ENCODE results near the gene OPN1SW.

DNA sequence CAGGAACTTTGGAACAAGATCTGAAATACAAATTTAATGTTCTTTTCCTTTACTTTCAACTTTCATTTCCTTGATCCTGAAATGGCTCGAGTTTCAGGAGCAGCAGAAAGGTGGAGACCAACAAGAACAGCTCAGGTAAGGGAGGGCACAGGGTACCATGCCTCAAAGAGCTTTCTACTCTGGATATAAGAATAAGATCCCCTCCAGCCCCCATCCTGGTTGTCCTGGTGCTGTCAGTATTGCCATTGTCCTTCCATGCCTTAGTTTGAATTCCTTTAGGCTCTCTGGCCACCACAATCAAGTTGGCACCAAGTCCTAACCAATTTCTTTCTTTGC, 48.9 kb downstream of the OPN1SW start:
- TF ChIP-seq, protein P1, sequence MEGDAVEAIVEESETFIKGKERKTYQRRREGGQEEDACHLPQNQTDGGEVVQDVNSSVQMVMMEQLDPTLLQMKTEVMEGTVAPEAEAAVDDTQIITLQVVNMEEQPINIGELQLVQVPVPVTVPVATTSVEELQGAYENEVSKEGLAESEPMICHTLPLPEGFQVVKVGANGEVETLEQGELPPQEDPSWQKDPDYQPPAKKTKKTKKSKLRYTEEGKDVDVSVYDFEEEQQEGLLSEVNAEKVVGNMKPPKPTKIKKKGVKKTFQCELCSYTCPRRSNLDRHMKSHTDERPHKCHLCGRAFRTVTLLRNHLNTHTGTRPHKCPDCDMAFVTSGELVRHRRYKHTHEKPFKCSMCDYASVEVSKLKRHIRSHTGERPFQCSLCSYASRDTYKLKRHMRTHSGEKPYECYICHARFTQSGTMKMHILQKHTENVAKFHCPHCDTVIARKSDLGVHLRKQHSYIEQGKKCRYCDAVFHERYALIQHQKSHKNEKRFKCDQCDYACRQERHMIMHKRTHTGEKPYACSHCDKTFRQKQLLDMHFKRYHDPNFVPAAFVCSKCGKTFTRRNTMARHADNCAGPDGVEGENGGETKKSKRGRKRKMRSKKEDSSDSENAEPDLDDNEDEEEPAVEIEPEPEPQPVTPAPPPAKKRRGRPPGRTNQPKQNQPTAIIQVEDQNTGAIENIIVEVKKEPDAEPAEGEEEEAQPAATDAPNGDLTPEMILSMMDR (IDR thresholded peaks at IDR 0.05) = no peak
- TF ChIP-seq ZFX (IDR thresholded peaks at IDR 0.05; ENCODE audit: borderline replicate concordance) = no peak

All from 22Rv1 (cell line).